A673 (cell line): ENCODE data around the gene PARD6B. TPM values are rescaled to one million over a fixed set of nuclear protein-coding genes. Genes with fewer than 3 reads are reported as not detected.
A peak's percentile ranks its signal among the peaks of the same experiment; 100 is the strongest.
"Not testable (repeated sequence)": the region's sequence is repeated elsewhere in the genome, so short reads cannot be mapped to it uniquely, and the experiment has no call there.

Source experiments
- BruUV-seq: library from RNA; stranded (reverse); fragments of 400-500 nt; replicated peaks from 2 replicates; lab custom pipeline; 2021; lab: Mats Ljungman, UMichigan
- CTCF ChIA-PET: fragments of 300-600 bp; sonication (Branson Sonifier 250); formaldehyde crosslinking; loops from one replicate; lab custom pipeline; 2022; ENCODE audit warnings: antibody characterized with exemption; lab: Charles Lee
- POLR2A ChIA-PET: fragments of 300-600 bp; sonication (Branson Sonifier 250); formaldehyde crosslinking; loops from one replicate; lab custom pipeline; 2022; ENCODE audit warnings: antibody characterized with exemption; ENCODE audit not compliant: low non-redundant PET; lab: Charles Lee
- DNase-seq: peaks from one replicate; pipeline ENCODE4 v3.0.0-alpha.2; 2015; ENCODE audit warnings: low spot score
- H3K27ac ChIP-seq: fragments of 200-600 bp; sonication (generic); 2 replicates; pipeline ENCODE4 v1.5.1; 2016; ENCODE audit warnings: mixed run types, low read depth, mild to moderate bottlenecking, mixed read lengths, antibody characterized with exemption, low read length; ENCODE audit not compliant: poor library complexity, severe bottlenecking
- H3K27me3 ChIP-seq: fragments of 200-600 bp; sonication (generic); replicated peaks from 2 replicates; pipeline ENCODE4 v1.6.1; 2017; ENCODE audit warnings: mixed run types, low read depth, mild to moderate bottlenecking, mixed read lengths, antibody characterized with exemption, low read length; ENCODE audit not compliant: insufficient read depth, poor library complexity
- H3K36me3 ChIP-seq: fragments of 200-600 bp; sonication (generic); 2 replicates; pipeline ENCODE4 v1.6.1; 2016; ENCODE audit warnings: mixed run types, mild to moderate bottlenecking, mixed read lengths, antibody characterized with exemption, low read length; ENCODE audit not compliant: insufficient read depth, poor library complexity, severe bottlenecking
- H3K4me1 ChIP-seq: fragments of 200-600 bp; sonication (generic); 2 replicates; pipeline ENCODE4 v1.6.1; 2017; ENCODE audit warnings: mixed run types, mild to moderate bottlenecking, mixed read lengths, antibody characterized with exemption, low read length; ENCODE audit not compliant: insufficient read depth, poor library complexity, severe bottlenecking
- H3K4me3 ChIP-seq: fragments of 200-600 bp; sonication (generic); 2 replicates; pipeline ENCODE4 v1.5.1; 2016; ENCODE audit warnings: low read depth, mixed run types, mild to moderate bottlenecking, mixed read lengths, low read length; ENCODE audit not compliant: poor library complexity, severe bottlenecking
- H3K9me3 ChIP-seq: fragments of 200-600 bp; sonication (generic); 2 replicates; pipeline ENCODE4 v1.6.1; 2016; ENCODE audit warnings: mixed run types, low read depth, mild to moderate bottlenecking, mixed read lengths, antibody characterized with exemption, low read length; ENCODE audit not compliant: poor library complexity, severe bottlenecking
- CTCF ChIP-seq: fragments of 300-800, 200-600 bp; sonication (generic); conservative IDR thresholded peaks from 2 replicates; pipeline ENCODE4 v1.5.1; 2017; ENCODE audit warnings: low read depth, mild to moderate bottlenecking, antibody characterized with exemption, low read length, moderate library complexity, mixed read lengths
- EZH2 ChIP-seq: fragments of 200-600 bp; sonication (generic); IDR thresholded peaks from 2 replicates; pipeline ENCODE4 v1.6.1; 2017; ENCODE audit warnings: borderline replicate concordance, low read depth, mild to moderate bottlenecking, mixed read lengths, antibody characterized with exemption, low read length; ENCODE audit not compliant: poor library complexity, severe bottlenecking
- intact Hi-C: fragments of 100-400 bp; cut with micrococcal nuclease; formaldehyde crosslinking; loops from one replicate; pipeline ENCODE4 v1.10.0; 2022; ENCODE audit not compliant: unreplicated experiment
- total RNA-seq: library from RNA; stranded (reverse); gene quantifications from 2 replicates; pipeline ENCODE4 v1.2.3, GENCODE V29; 2021

PARD6B gene
- total RNA-seq, 1 experiment from 2014 or later: 28.1 TPM

GRCh38 chr20:50777373-50777772, 46.0 kb downstream of the PARD6B start:
- POLR2A ChIA-PET: interaction anchor here (0.7 kb wide), 3 partner anchors 13 to 319 kb away, joined by 3 to 10 read pairs (median 6); no protein-coding TSS in a partner anchor

DNA sequence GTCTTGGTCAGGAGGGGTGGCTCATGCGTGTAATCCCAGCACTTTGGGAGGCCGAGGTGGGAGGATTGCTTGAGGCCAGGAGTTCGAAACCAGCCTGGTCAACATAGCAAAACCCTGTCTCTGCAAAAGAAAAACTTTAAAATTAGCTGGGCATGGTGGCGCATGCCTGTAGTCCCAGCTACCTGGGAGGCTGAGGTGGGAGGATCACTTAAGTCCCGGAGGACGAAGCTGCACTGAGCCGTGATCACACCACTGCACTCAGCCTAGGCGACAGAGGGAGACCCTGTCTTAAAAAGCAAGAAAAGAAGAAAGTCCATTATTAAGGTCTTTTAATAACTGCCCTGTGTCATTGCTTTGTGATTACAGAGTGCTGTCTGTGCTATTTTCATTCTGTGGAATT, 47.6 kb downstream of the PARD6B start:
- CTCF ChIA-PET: interaction anchor here (0.8 to 2.2 kb wide), 2 partner anchors 9 to 16 kb away, joined by 4 to 8 read pairs; partner anchors contain the start of gene BCAS4
- intact Hi-C loops: loop anchor here (5.0 kb wide), 1 partner anchor 327 kb away; no protein-coding TSS in a partner anchor
- POLR2A ChIA-PET: interaction anchor here (0.6 to 0.7 kb wide), 2 partner anchors 8 to 12 kb away, joined by 3 to 5 read pairs; no protein-coding TSS in a partner anchor
- BruUV-seq, H3K27me3 ChIP-seq, H3K4me3 ChIP-seq, H3K36me3 ChIP-seq, H3K9me3 ChIP-seq, DNase-seq: not testable (repeated sequence)
- peaks cover 46% of the 10 kb centered on the region for H3K4me1 ChIP-seq
- peak overlapping the region; percentile 74 for H3K27ac ChIP-seq

More at GRCh38 chr20:50777373-50777772, 46.0 kb downstream of the PARD6B start:
- BruUV-seq: TSS peak; percentile 38
- intact Hi-C loops: loop anchor here (1.0 to 5.0 kb wide), 2 partner anchors 325 to 411 kb away; no protein-coding TSS in a partner anchor
- CTCF ChIA-PET: interaction anchor here (0.6 kb wide), 2 partner anchors 11 to 198 kb away, joined by 3 to 6 read pairs; no protein-coding TSS in a partner anchor
- peak; percentile 90 for DNase-seq
- H3K36me3 ChIP-seq: no peaks in the 10 kb centered on the region
- H3K9me3 ChIP-seq: no peaks in the 10 kb centered on the region
- no peaks in the 10 kb centered on the region for H3K27me3 ChIP-seq
- H3K27ac ChIP-seq: peak overlapping the region; percentile 100
- H3K4me3 ChIP-seq: peak overlapping the region; percentile 42
- no peak for TF ChIP-seq EZH2
- TF ChIP-seq CTCF: no peak
- peaks cover 48% of the 10 kb centered on the region for H3K4me1 ChIP-seq

- TF ChIP-seq CTCF (no peak), EZH2 (no peak)
- POLR2A ChIA-PET: no interaction called here
- DNase-seq: no peak
- BruUV-seq: no TSS peak
- no peaks in the 10 kb centered on the region for H3K9me3 ChIP-seq
- H3K4me1 ChIP-seq: peaks cover 28% of the 10 kb centered on the region
- intact Hi-C loops: no loop called here
- H3K27me3 ChIP-seq: no peaks in the 10 kb centered on the region
- no peaks in the 10 kb centered on the region for H3K36me3 ChIP-seq
- CTCF ChIA-PET: interaction anchor here (0.7 kb wide), 1 partner anchor 22 kb away, joined by 3 read pairs; no protein-coding TSS in a partner anchor
- H3K27ac ChIP-seq: peak overlapping the region; percentile 60
- no peak overlapping the region for H3K4me3 ChIP-seq
Observed at GRCh38 chr20:50783390-50783789, 52.0 kb downstream of the PARD6B start.
